NCI-H748 (cell line): ENCODE results near the gene NAPSA.
A peak's percentile ranks its signal among the peaks of the same experiment; 100 is the strongest.

Experiments used
- DNase-seq: peaks from one replicate; lab custom pipeline; 2025; ENCODE audit not compliant: unreplicated experiment; lab: John Stamatoyannopoulos, UW

NAPSA gene

GRCh38 chr19:50384685-50385535, 19.5 kb upstream of the NAPSA start:
- DNase-seq = peak; percentile 51

GRCh38 chr19:50383852-50384684, 18.6 kb upstream of the NAPSA start, which contains the start of gene POLD1:
Gene POLD1 (plus strand): TSS chr19:50384347. CDS start chr19:50398852, 14,505 bp downstream.
- peak; percentile 99 for DNase-seq

DNA sequence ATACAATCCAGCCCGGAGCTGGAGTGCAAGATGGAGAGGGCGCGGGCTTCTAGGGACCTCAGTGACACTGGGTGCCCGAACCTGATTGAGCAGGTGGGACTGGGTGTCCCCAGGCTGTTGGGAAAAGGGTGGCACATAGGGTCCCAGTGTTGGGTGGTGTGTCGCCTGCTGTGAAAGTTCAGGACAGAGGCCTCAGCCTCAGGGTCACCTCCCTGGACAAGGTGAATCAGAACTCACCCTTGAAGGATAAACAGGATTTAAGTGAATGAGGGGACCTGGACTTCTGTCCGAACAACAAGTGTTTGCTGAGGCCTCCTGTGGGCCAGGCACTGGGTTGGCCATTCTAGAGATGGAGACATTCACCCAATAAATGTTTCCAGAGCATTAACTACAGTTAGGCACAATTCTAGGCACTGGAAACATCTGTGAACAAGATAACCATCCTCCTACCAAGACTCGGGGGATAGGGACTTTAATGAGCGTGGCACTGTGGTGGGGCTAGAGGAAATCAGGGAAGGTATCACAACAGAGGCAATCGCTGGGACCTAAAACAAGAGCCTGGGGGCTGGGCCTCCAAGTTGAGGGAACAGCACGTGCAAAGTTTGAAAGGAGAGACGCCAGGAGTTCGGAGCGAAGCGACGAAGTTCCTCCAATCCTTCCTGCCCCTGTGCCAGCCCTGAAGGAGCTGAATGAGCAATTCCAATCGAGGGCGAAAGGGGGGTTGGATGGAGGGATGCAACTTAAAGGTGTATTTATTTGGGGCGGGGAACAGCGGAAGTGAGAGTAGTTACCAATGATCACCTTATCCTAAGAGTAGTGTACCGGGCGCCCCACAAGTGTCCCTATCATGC, 17.8 kb upstream of the NAPSA start:
- DNase-seq = no peak

DNA sequence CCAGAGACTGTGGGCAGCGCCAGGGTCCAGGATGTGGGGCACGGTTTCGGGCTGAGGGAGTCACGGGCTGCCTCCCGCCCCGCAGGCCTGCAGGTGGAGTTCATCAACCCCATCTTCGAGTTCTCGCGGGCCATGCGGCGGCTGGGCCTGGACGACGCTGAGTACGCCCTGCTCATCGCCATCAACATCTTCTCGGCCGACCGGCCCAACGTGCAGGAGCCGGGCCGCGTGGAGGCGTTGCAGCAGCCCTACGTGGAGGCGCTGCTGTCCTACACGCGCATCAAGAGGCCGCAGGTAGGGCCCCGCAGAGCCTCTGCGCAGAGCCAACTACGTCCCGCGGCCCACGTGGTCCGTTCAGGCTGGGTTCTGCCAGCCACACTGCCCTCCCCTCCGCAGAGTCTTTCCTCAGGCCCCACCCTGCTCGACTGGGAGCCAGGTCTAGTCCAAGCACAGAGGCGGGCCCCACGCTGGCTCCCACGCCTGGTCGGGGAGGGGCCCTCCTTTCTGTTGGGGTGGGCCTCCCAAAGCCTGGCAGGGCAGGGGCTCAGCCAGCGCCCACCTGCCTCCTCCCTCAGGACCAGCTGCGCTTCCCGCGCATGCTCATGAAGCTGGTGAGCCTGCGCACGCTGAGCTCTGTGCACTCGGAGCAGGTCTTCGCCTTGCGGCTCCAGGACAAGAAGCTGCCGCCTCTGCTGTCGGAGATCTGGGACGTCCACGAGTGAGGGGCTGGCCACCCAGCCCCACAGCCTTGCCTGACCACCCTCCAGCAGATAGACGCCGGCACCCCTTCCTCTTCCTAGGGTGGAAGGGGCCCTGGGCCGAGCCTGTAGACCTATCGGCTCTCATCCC, 16.7 kb upstream of the NAPSA start:
- DNase-seq = no peak

GRCh38 chr19:50380751-50381151, 15.3 kb upstream of the NAPSA start:
- DNase-seq = no peak

- DNase-seq = no peak
These were observed 14.7 kb upstream of the NAPSA start for GRCh38 chr19:50380137-50380536.

- DNase-seq = no peak
These were observed 14.2 kb upstream of the NAPSA start for GRCh38 chr19:50379602-50380001.

GRCh38 chr19:50378863-50379236, 13.4 kb upstream of the NAPSA start:
- no peak for DNase-seq

DNA sequence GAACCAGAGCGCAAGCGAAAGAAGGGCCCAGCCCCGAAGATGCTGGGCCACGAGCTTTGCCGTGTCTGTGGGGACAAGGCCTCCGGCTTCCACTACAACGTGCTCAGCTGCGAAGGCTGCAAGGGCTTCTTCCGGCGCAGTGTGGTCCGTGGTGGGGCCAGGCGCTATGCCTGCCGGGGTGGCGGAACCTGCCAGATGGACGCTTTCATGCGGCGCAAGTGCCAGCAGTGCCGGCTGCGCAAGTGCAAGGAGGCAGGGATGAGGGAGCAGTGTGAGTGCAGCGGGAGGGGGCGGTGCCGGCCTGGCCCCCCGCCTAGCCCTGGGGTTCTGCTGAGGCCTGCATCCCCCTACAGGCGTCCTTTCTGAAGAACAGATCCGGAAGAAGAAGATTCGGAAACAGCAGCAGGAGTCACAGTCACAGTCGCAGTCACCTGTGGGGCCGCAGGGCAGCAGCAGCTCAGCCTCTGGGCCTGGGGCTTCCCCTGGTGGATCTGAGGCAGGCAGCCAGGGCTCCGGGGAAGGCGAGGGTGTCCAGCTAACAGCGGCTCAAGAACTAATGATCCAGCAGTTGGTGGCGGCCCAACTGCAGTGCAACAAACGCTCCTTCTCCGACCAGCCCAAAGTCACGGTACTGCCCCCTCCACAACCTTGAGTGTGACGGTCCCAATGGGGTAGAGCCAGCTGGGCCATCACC, 12.9 kb upstream of the NAPSA start:
- no peak for DNase-seq

DNA sequence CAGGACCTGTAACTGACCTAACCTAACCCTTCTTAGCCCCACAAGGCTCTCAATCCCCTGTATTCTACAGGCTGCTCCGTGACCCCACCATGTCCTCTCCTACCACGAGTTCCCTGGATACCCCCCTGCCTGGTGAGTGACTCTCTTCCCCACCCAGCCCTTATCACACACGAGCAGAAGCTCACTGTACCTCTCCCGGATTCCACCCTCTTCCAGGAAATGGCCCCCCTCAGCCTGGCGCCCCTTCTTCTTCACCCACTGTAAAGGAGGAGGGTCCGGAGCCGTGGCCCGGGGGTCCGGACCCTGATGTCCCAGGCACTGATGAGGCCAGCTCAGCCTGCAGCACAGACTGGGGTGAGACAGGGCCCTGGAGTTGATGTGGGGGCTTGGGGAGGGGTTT, 12.1 kb upstream of the NAPSA start:
- DNase-seq = no peak

- DNase-seq = peak; percentile 87
These were observed 11.6 kb upstream of the NAPSA start for GRCh38 chr19:50377051-50377461.

DNA sequence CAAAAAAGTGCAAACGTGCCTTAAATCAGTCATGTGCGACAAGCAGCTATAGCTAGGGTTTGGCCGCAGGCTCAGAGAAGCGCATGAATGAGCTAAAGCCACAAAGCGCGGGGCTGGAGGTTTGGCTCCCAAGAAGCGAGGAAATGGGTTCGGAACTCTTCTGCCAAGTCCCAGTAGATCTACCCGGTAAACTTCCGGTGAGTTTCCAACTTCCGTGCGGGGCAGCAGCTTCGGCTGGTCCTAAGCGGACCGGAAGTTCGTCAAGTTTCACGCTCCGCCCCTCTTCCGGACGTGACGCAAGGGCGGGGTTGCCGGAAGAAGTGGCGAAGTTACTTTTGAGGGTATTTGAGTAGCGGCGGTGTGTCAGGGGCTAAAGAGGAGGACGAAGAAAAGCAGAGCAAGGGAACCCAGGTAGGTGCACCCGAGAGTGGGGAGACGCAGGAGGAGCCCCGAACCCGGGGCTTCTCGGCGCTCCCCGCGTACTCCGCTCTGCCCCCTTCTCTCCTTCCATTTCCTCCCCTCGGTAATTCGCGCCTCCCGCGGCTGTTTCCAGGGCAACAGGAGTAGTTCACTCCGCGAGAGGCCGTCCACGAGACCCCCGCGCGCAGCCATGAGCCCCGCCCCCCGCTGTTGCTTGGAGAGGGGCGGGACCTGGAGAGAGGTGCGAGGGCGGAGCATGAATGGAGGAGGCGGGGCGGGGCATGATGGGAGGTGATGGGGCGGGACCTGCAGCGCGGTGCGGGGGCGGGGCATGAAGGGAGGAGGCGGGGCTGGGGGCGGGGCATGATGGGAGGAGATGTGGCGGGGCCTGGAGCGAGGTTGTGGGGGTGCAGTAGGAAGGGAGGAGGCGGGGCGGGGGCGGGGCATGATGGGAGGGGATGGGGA, 11.0 kb upstream of the NAPSA start, which contains the start of gene NR1H2:
Gene NR1H2, plus strand, starts transcription at position 292 of the 885 bp plus-strand sequence. CDS start 1,149 bp downstream, outside the sequence.
- DNase-seq = peak; percentile 99

GRCh38 chr19:50371914-50372475, 6.6 kb upstream of the NAPSA start:
- no peak for DNase-seq

DNA sequence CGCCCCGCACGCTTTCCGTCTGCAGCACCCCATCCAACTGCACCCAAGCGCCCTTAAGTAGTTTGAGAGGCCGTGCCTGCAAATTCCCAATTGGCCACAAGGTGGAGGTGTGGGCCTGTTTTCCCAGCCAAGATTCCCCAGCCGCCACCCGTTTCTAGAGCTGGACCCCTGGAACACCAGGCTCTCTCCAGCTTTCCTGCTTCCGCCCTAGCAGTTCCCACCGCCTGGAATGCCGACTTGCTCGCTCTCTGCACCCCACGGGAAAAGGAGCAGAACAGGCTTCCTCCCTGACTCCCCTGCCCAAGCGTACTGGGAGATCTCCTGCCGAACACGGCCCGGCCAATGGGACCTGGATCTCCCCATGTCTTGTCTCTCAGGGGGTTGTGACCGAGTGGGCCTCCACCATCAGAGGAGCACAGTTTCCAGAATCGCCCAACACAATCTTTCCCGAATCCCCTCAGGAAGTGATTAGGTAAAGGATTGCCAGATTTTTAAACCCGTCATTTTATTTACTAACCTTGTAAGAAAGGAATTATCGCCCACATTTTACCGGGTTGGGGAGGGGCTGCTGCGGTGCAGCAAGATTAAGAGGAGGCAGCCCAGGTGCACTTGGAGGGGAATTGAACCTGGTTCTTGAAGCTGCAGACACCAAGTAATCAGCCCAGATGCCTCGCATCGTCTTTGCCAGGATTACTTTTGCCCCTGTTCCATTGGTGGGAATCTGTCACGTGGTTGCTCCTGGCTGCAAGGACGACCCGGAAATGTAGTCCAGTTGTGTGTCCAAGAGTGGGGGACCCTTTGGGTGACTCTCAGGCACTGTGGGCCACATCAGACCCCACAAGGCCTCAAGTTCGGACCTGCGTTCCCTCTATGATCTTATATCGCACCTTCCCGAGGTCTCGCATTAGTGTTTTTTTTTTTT, 3.5 kb upstream of the NAPSA start:
- peak; percentile 84 for DNase-seq

- DNase-seq = no peak
These were observed 2.6 kb downstream of the NAPSA start for GRCh38 chr19:50362656-50363424.

- DNase-seq = no peak
These were observed 3.4 kb downstream of the NAPSA start for GRCh38 chr19:50362030-50362412.
